ENCODE measurements around the gene GFER. TPM values are rescaled to one million over a fixed set of nuclear protein-coding genes. Genes with fewer than 3 reads are reported as not detected.
A peak's percentile ranks its signal among the peaks of the same experiment; 100 is the strongest.

Gene GFER
- polyA plus RNA-seq, 3 donors: 8.1 to 22.7 (median 22.4) TPM

DNA sequence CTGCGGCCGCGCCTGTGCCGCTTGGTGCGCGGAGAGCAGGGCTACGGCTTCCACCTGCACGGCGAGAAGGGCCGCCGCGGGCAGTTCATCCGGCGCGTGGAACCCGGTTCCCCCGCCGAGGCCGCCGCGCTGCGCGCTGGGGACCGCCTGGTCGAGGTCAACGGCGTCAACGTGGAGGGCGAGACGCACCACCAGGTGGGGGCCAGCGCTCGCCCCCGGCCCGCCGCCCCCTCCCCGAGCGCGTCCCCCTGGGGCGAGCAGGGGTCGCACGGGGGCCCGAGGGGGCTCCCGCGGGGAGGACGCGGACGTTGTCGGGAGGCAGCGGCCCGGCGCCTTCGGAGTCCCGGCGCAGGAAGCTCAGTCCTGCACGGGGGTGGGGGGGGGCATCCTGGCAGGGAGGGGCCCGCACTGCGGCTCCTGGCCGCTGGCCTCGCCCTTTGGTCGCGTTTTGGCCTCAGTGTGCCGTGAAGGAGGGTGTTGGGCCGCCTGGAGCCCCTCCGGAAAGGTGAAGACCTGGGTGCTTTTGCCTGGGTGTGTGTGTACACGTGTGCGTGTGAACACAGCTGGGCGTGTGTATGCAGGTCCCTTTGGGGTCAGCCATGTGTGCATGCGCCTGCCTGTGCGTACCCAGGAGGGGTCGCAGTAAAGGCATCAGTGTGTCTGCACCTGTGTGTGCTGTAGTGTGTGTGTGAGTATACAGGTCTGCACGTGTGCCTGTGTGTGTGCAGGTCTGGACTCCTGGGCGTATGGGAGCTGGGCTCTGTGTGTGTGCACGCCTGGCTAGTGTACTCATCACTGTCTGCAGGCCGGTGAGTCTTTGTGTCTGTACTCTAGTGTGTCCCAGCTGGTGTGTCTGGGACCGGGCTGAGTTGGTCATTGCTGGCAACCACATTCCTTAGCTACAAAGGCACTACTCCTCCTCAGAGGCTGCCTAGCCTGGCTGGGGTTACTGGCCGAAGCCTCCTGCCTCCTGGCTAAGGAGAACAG, 43.3 kb downstream of the GFER start:
- peaks cover 11 to 38% of the 10 kb centered on the region in 2 donors for H3K27me3 ChIP-seq (ENCODE audit: control insufficient read depth in 2 of 2, insufficient read depth in 2 of 2, low read length in 2 of 2)
- TF ChIP-seq, protein P1, sequence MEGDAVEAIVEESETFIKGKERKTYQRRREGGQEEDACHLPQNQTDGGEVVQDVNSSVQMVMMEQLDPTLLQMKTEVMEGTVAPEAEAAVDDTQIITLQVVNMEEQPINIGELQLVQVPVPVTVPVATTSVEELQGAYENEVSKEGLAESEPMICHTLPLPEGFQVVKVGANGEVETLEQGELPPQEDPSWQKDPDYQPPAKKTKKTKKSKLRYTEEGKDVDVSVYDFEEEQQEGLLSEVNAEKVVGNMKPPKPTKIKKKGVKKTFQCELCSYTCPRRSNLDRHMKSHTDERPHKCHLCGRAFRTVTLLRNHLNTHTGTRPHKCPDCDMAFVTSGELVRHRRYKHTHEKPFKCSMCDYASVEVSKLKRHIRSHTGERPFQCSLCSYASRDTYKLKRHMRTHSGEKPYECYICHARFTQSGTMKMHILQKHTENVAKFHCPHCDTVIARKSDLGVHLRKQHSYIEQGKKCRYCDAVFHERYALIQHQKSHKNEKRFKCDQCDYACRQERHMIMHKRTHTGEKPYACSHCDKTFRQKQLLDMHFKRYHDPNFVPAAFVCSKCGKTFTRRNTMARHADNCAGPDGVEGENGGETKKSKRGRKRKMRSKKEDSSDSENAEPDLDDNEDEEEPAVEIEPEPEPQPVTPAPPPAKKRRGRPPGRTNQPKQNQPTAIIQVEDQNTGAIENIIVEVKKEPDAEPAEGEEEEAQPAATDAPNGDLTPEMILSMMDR (IDR thresholded peaks at IDR 0.05): no peak
- no peaks in the 10 kb centered on the region for H3K36me3 ChIP-seq (replicated peaks in 1 of 2; ENCODE audit: control insufficient read depth in 1 of 2, insufficient read depth in 2 of 2, low read length in 2 of 2)
- H3K27me3 Mint-ChIP-seq (ENCODE audit: low read depth in 3 of 3): peaks cover 33 to 59% (median 48%) of the 10 kb centered on the region in 3 donors
- H4K20me1 ChIP-seq (ENCODE audit: insufficient read depth, low read length): no peaks in the 10 kb centered on the region
- intact Hi-C loops (cut with micrococcal nuclease): loop anchor here in 1 of 2 donors (5.0 kb wide), 1 partner anchor 120 kb away; the partner anchor contains the start of gene RAB26
- H2AFZ ChIP-seq (ENCODE audit: insufficient read depth, low read depth, low read length, poor library complexity, severe bottlenecking): peak overlapping the region; percentile 21
- H3K36me3 Mint-ChIP-seq: peaks cover 5 to 6% of the 10 kb centered on the region in 2 donors
- peak overlapping the region in 1 of 3 experiments; percentile 56 for H3K4me3 ChIP-seq (replicated peaks in 1 of 3; ENCODE audit: low read depth in 2 of 3, low read length in 3 of 3)
- H3K27ac ChIP-seq (ENCODE audit: low read depth in 1 of 2, low read length in 2 of 2): no peak overlapping the region
- peaks cover 0 to 9% of the 10 kb centered on the region in 2 donors for H3K9me3 ChIP-seq (replicated peaks in 1 of 2; ENCODE audit: control insufficient read depth in 1 of 2, insufficient read depth in 1 of 2, low read length in 2 of 2)
- peaks cover 15 to 26% of the 10 kb centered on the region in 2 donors for H3K4me1 ChIP-seq (ENCODE audit: control insufficient read depth in 1 of 2, insufficient read depth in 2 of 2, low read length in 2 of 2)
- WGBS (ENCODE audit: insufficient coverage): 7% methylated on average over 74 of the region's 76 CpGs
- peak overlapping the region; percentile 71 for H3K4me2 ChIP-seq (replicated peaks; ENCODE audit: extremely low read depth, low read length, poor library complexity, severe bottlenecking)
- DNase-seq: no peak
- H3K4me1 Mint-ChIP-seq: peaks cover 20% of the 10 kb centered on the region
- H3K27ac Mint-ChIP-seq: no peak overlapping the region
- peaks cover 0 to 7% (median 2%) of the 10 kb centered on the region in 7 donors for H3K9me3 Mint-ChIP-seq
- no peak overlapping the region for H3K9ac ChIP-seq (ENCODE audit: insufficient read depth, low read length, poor library complexity, severe bottlenecking)
- H3K79me2 ChIP-seq (ENCODE audit: insufficient read depth, low read length): no peaks in the 10 kb centered on the region
- H3K4me3 Mint-ChIP-seq: peak overlapping the region; percentile 58 to 80

- Mint-ChIP-seq H3K4me3 (peak overlapping the region in 1 of 2 donors; percentile 80), H3K4me1 (peaks cover 18% of the 10 kb centered on the region), H3K27me3 (ENCODE audit: low read depth in 3 of 3) (peaks cover 30 to 62% (median 47%) of the 10 kb centered on the region in 3 donors), H3K36me3 (peaks cover 3% of the 10 kb centered on the region in 2 donors), H3K27ac (no peak overlapping the region), H3K9me3 (peaks cover 0 to 7% (median 2%) of the 10 kb centered on the region in 7 donors)
- DNase-seq: no peak
- no peak overlapping the region for H2AFZ ChIP-seq (ENCODE audit: insufficient read depth, low read depth, low read length, poor library complexity, severe bottlenecking)
- H3K9ac ChIP-seq (ENCODE audit: insufficient read depth, low read length, poor library complexity, severe bottlenecking): no peak overlapping the region
- no peak overlapping the region for H3K27ac ChIP-seq (ENCODE audit: low read depth in 1 of 2, low read length in 2 of 2)
- intact Hi-C loops (cut with micrococcal nuclease): loop anchor here in 1 of 2 donors (5.0 kb wide), 1 partner anchor 119 kb away; the partner anchor contains the start of gene RAB26
- H3K4me1 ChIP-seq (ENCODE audit: control insufficient read depth in 1 of 2, insufficient read depth in 2 of 2, low read length in 2 of 2): peaks cover 16 to 27% of the 10 kb centered on the region in 2 donors
- TF ChIP-seq, protein P1 (IDR thresholded peaks at IDR 0.05): no peak
- H3K4me3 ChIP-seq (replicated peaks in 1 of 3; ENCODE audit: low read depth in 2 of 3, low read length in 3 of 3): no peak overlapping the region
- no peak overlapping the region for H3K4me2 ChIP-seq (replicated peaks; ENCODE audit: extremely low read depth, low read length, poor library complexity, severe bottlenecking)
- no peaks in the 10 kb centered on the region for H3K79me2 ChIP-seq (ENCODE audit: insufficient read depth, low read length)
- 90% methylated on average over 3 of the region's 3 CpGs for WGBS (ENCODE audit: insufficient coverage)
- peaks cover 0 to 9% of the 10 kb centered on the region in 2 donors for H3K9me3 ChIP-seq (replicated peaks in 1 of 2; ENCODE audit: control insufficient read depth in 1 of 2, insufficient read depth in 1 of 2, low read length in 2 of 2)
- H3K36me3 ChIP-seq (replicated peaks in 1 of 2; ENCODE audit: control insufficient read depth in 1 of 2, insufficient read depth in 2 of 2, low read length in 2 of 2): no peaks in the 10 kb centered on the region
- peaks cover 11 to 42% of the 10 kb centered on the region in 2 donors for H3K27me3 ChIP-seq (ENCODE audit: control insufficient read depth in 2 of 2, insufficient read depth in 2 of 2, low read length in 2 of 2)
- no peaks in the 10 kb centered on the region for H4K20me1 ChIP-seq (ENCODE audit: insufficient read depth, low read length)
Measured at GRCh38 chr16:2028146-2028545, 44.2 kb downstream of the GFER start.
